GM23338 (cell line): ENCODE results near the gene CABS1. TPM values are rescaled to one million over a fixed set of nuclear protein-coding genes. Genes with fewer than 3 reads are reported as not detected.

ENCODE experiments used
- ATAC-seq: fragments of 200-7000 bp; cut with Tn5 transposase; 3 replicates; pipeline ENCODE4 v1.9.1; 2020
- DNase-seq: peaks from one replicate; pipeline ENCODE4 v3.0.0-alpha.2; 2015; ENCODE audit warnings: low spot score
- H2AFZ ChIP-seq: fragments of 200-600 bp; sonication (generic); 2 replicates; pipeline ENCODE4 v1.8.0; 2016; ENCODE audit warnings: antibody characterized with exemption, mild to moderate bottlenecking, moderate library complexity
- H3F3A ChIP-seq: fragments of 200-600 bp; sonication (generic); replicated peaks from 2 replicates; pipeline ENCODE4 v1.8.0; 2017; ENCODE audit warnings: antibody characterized with exemption, mixed run types, low read depth
- H3K27ac ChIP-seq: fragments of 200-600 bp; sonication (generic); 2 replicates; pipeline ENCODE4 v1.6.1; 2016; ENCODE audit warnings: low read depth
- H3K27me3 ChIP-seq: fragments of 200-600 bp; sonication (generic); 2 replicates; pipeline ENCODE4 v1.8.0; 2016; ENCODE audit warnings: mild to moderate bottlenecking, mixed run types, moderate library complexity; ENCODE audit not compliant: insufficient read depth
- H3K36me3 ChIP-seq: fragments of 200-600 bp; sonication (generic); 2 replicates; pipeline ENCODE4 v1.8.0; 2016; ENCODE audit warnings: mild to moderate bottlenecking; ENCODE audit not compliant: insufficient read depth
- H3K4me1 ChIP-seq: fragments of 200-600 bp; sonication (generic); 2 replicates; pipeline ENCODE4 v1.8.0; 2016; ENCODE audit warnings: mild to moderate bottlenecking, moderate library complexity; ENCODE audit not compliant: insufficient read depth
- H3K4me2 ChIP-seq: fragments of 200-600 bp; sonication (generic); 2 replicates; pipeline ENCODE4 v1.7.1; 2017; ENCODE audit warnings: mixed run types
- H3K4me3 ChIP-seq: fragments of 200-600 bp; sonication (generic); 2 replicates; pipeline ENCODE4 v1.6.1; 2016; ENCODE audit warnings: mixed run types
- H3K79me2 ChIP-seq: fragments of 200-600 bp; sonication (generic); replicated peaks from 2 replicates; pipeline ENCODE4 v1.8.0; 2017; ENCODE audit warnings: mild to moderate bottlenecking; ENCODE audit not compliant: insufficient read depth
- H3K9me2 ChIP-seq: fragments of 200-600 bp; sonication (generic); 2 replicates; pipeline ENCODE4 v1.8.0; 2017; ENCODE audit not compliant: insufficient read depth
- H4K20me1 ChIP-seq: fragments of 200-600 bp; sonication (generic); replicated peaks from 2 replicates; pipeline ENCODE4 v1.8.0; 2017; ENCODE audit warnings: mild to moderate bottlenecking; ENCODE audit not compliant: insufficient read depth
- H3K27ac Mint-ChIP-seq: 2 replicates; pipeline ENCODE4 v1.8.0; 2020; ENCODE audit warnings: inconsistent platforms, mild to moderate bottlenecking, moderate library complexity, mixed read lengths
- H3K27me3 Mint-ChIP-seq: 3 replicates; pipeline ENCODE4 v1.8.0; 2022; ENCODE audit warnings: low read depth, mild to moderate bottlenecking, moderate library complexity, mixed read lengths, inconsistent platforms; ENCODE audit not compliant: insufficient read depth, poor library complexity
- H3K36me3 Mint-ChIP-seq: 3 replicates; pipeline ENCODE4 v1.8.0; 2021; ENCODE audit warnings: low read depth, mild to moderate bottlenecking, inconsistent platforms, moderate library complexity, mixed read lengths
- H3K4me1 Mint-ChIP-seq: 3 replicates; pipeline ENCODE4 v1.8.0; 2020; ENCODE audit warnings: mild to moderate bottlenecking, inconsistent platforms, mixed read lengths
- H3K4me3 Mint-ChIP-seq: 3 replicates; pipeline ENCODE4 v1.8.0; 2021; ENCODE audit warnings: moderate library complexity, mild to moderate bottlenecking, inconsistent platforms, mixed read lengths
- H3K9me3 Mint-ChIP-seq: 3 replicates; pipeline ENCODE4 v1.8.0; 2020; ENCODE audit warnings: moderate library complexity, mild to moderate bottlenecking, inconsistent platforms, mixed read lengths
- CREB1 ChIP-seq: fragments of 250-450 bp; sonication (Bioruptor Pico); IDR thresholded peaks from 2 replicates; pipeline ENCODE4 v1.5.0; 2020; ENCODE audit warnings: low read depth, mild to moderate bottlenecking, moderate library complexity
- EZH2 ChIP-seq: fragments of 200-600 bp; sonication (generic); IDR thresholded peaks from one replicate; pipeline ENCODE4 v1.8.0; 2017; ENCODE audit warnings: antibody characterized with exemption, mild to moderate bottlenecking, low read depth; ENCODE audit not compliant: unreplicated experiment
- EZH2phosphoT487 ChIP-seq: fragments of 200-600 bp; sonication (generic); IDR thresholded peaks from one replicate; pipeline ENCODE4 v1.8.1; 2018; ENCODE audit warnings: antibody characterized with exemption; ENCODE audit not compliant: unreplicated experiment
- JUNB ChIP-seq: IDR thresholded peaks from one replicate; pipeline ENCODE4 v1.6.1; 2016; ENCODE audit warnings: antibody characterized with exemption; ENCODE audit not compliant: unreplicated experiment
- NANOG ChIP-seq: IDR thresholded peaks from 2 replicates; pipeline ENCODE4 v1.6.1; 2016; ENCODE audit warnings: antibody characterized with exemption, borderline replicate concordance
- POLR2AphosphoS5 ChIP-seq: IDR thresholded peaks from 2 replicates; pipeline ENCODE4 v1.6.1; 2016; ENCODE audit warnings: antibody characterized with exemption, low read depth
- REST ChIP-seq: IDR thresholded peaks from one replicate; pipeline ENCODE4 v1.6.1; 2018; ENCODE audit warnings: antibody characterized with exemption; ENCODE audit not compliant: unreplicated experiment
- STAT1 ChIP-seq: IDR thresholded peaks from one replicate; pipeline ENCODE4 v1.6.1; 2016; ENCODE audit warnings: antibody characterized with exemption; ENCODE audit not compliant: unreplicated experiment
- ZNF114 ChIP-seq: fragments of 250-450 bp; sonication (Bioruptor Pico); IDR thresholded peaks from 2 replicates; pipeline ENCODE4 v1.5.0; 2020; ENCODE audit warnings: mild to moderate bottlenecking, moderate library complexity
- ZNF331 ChIP-seq: fragments of 250-450 bp; sonication (Bioruptor Pico); IDR thresholded peaks from 2 replicates; pipeline ENCODE4 v1.5.0; 2020; ENCODE audit warnings: low read depth, mild to moderate bottlenecking, moderate library complexity
- polyA plus RNA-seq: library from polyadenylated mRNA; unstranded; fragments of >200 nt; fragmentation: Nextera tagmentation; extraction: Ambion mirVana; gene quantifications from 2 replicates; pipeline ENCODE4 v1.2.1, GENCODE V29; 2016
- total RNA-seq: library from RNA; depleted of rRNA; stranded (reverse); fragments of >200 nt; shearing (Covaris generic); gene quantifications from 2 replicates; pipeline ENCODE4 v1.2.3, GENCODE V29; 2014
- TF ChIP-seq, protein P1 (sequence below): fragments of 250-450 bp; sonication (Bioruptor Pico); IDR thresholded peaks from 2 replicates; pipeline ENCODE4 v1.5.0; 2020; ENCODE audit warnings: mild to moderate bottlenecking, moderate library complexity
- TF ChIP-seq, protein P2 (sequence below): IDR thresholded peaks from 2 replicates; pipeline ENCODE4 v1.6.1; 2016; ENCODE audit warnings: antibody characterized with exemption
- TF ChIP-seq, protein P3 (sequence below), 2 experiments: fragments of 200-600 bp in 1 of 2; sonication (generic) in 1 of 2; conservative IDR thresholded peaks; 2 replicates each; pipeline versions ENCODE4 v1.5.1 to v1.6.1; 2016 to 2017; ENCODE audit warnings: antibody characterized with exemption in 2 of 2, low read depth in 2 of 2, mild to moderate bottlenecking in 2 of 2, moderate library complexity in 1 of 2

Gene CABS1
- total and polyA plus RNA-seq, 2 experiments from 2014 or later: not detected

DNA sequence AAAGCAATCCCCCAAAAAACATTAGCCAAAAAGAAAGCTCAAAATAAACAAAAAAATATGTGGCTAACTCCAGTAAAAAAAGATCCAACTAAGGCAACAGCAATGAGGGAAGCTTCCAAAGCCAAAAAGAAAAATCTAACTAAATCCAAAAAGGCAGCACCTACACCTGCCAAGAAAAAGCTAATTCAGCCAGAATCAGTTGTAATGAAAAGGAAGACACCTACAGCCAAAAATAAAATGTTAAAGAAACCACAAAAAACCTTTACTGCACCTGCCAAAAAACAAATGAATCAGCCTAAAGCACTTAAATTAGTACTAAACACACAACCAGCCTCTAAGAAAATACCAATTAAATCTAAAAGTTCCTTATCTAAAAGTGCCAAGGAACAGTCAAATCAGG, 37.2 kb upstream of the CABS1 start:
- Mint-ChIP-seq H3K4me3 (no peak overlapping the region), H3K27me3 (peaks cover 1% of the 10 kb centered on the region), H3K4me1 (no peaks in the 10 kb centered on the region), H3K9me3 (no peaks in the 10 kb centered on the region), H3K27ac (no peak overlapping the region), H3K36me3 (no peaks in the 10 kb centered on the region)
- Histone ChIP-seq H2AFZ (no peak overlapping the region), H3K79me2 (no peaks in the 10 kb centered on the region), H3K36me3 (no peaks in the 10 kb centered on the region), H3K4me2 (no peak overlapping the region), H3K9me2 (no peaks in the 10 kb centered on the region), H3F3A (no peaks in the 10 kb centered on the region), H4K20me1 (no peaks in the 10 kb centered on the region), H3K4me1 (no peaks in the 10 kb centered on the region), H3K27ac (no peak overlapping the region), H3K4me3 (no peak overlapping the region), H3K27me3 (no peaks in the 10 kb centered on the region)
- ATAC-seq (no peak), DNase-seq (no peak)
- no peak for TF ChIP-seq REST
- TF ChIP-seq EZH2phosphoT487: no peak
- TF ChIP-seq ZNF114 (CRISPR knock-in tag): no peak
- TF ChIP-seq, protein P1, sequence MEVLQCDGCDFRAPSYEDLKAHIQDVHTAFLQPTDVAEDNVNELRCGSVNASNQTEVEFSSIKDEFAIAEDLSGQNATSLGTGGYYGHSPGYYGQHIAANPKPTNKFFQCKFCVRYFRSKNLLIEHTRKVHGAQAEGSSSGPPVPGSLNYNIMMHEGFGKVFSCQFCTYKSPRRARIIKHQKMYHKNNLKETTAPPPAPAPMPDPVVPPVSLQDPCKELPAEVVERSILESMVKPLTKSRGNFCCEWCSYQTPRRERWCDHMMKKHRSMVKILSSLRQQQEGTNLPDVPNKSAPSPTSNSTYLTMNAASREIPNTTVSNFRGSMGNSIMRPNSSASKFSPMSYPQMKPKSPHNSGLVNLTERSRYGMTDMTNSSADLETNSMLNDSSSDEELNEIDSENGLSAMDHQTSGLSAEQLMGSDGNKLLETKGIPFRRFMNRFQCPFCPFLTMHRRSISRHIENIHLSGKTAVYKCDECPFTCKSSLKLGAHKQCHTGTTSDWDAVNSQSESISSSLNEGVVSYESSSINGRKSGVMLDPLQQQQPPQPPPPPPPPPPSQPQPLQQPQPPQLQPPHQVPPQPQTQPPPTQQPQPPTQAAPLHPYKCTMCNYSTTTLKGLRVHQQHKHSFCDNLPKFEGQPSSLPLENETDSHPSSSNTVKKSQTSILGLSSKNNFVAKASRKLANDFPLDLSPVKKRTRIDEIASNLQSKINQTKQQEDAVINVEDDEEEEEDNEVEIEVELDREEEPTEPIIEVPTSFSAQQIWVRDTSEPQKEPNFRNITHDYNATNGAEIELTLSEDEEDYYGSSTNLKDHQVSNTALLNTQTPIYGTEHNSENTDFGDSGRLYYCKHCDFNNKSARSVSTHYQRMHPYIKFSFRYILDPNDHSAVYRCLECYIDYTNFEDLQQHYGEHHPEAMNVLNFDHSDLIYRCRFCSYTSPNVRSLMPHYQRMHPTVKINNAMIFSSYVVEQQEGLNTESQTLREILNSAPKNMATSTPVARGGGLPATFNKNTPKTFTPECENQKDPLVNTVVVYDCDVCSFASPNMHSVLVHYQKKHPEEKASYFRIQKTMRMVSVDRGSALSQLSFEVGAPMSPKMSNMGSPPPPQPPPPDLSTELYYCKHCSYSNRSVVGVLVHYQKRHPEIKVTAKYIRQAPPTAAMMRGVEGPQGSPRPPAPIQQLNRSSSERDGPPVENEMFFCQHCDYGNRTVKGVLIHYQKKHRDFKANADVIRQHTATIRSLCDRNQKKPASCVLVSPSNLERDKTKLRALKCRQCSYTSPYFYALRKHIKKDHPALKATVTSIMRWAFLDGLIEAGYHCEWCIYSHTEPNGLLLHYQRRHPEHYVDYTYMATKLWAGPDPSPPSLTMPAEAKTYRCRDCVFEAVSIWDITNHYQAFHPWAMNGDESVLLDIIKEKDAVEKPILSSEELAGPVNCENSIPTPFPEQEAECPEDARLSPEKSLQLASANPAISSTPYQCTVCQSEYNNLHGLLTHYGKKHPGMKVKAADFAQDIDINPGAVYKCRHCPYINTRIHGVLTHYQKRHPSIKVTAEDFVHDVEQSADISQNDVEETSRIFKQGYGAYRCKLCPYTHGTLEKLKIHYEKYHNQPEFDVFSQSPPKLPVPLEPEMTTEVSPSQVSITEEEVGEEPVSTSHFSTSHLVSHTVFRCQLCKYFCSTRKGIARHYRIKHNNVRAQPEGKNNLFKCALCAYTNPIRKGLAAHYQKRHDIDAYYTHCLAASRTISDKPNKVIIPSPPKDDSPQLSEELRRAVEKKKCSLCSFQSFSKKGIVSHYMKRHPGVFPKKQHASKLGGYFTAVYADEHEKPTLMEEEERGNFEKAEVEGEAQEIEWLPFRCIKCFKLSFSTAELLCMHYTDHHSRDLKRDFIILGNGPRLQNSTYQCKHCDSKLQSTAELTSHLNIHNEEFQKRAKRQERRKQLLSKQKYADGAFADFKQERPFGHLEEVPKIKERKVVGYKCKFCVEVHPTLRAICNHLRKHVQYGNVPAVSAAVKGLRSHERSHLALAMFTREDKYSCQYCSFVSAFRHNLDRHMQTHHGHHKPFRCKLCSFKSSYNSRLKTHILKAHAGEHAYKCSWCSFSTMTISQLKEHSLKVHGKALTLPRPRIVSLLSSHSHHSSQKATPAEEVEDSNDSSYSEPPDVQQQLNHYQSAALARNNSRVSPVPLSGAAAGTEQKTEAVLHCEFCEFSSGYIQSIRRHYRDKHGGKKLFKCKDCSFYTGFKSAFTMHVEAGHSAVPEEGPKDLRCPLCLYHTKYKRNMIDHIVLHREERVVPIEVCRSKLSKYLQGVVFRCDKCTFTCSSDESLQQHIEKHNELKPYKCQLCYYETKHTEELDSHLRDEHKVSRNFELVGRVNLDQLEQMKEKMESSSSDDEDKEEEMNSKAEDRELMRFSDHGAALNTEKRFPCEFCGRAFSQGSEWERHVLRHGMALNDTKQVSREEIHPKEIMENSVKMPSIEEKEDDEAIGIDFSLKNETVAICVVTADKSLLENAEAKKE: no peak
- TF ChIP-seq, protein P2, sequence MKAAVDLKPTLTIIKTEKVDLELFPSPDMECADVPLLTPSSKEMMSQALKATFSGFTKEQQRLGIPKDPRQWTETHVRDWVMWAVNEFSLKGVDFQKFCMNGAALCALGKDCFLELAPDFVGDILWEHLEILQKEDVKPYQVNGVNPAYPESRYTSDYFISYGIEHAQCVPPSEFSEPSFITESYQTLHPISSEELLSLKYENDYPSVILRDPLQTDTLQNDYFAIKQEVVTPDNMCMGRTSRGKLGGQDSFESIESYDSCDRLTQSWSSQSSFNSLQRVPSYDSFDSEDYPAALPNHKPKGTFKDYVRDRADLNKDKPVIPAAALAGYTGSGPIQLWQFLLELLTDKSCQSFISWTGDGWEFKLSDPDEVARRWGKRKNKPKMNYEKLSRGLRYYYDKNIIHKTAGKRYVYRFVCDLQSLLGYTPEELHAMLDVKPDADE: no peak
- TF ChIP-seq EZH2: no peak
- no peak for TF ChIP-seq POLR2AphosphoS5
- TF ChIP-seq ZNF331 (CRISPR knock-in tag): no peak
- TF ChIP-seq JUNB: no peak
- TF ChIP-seq, protein P3, sequence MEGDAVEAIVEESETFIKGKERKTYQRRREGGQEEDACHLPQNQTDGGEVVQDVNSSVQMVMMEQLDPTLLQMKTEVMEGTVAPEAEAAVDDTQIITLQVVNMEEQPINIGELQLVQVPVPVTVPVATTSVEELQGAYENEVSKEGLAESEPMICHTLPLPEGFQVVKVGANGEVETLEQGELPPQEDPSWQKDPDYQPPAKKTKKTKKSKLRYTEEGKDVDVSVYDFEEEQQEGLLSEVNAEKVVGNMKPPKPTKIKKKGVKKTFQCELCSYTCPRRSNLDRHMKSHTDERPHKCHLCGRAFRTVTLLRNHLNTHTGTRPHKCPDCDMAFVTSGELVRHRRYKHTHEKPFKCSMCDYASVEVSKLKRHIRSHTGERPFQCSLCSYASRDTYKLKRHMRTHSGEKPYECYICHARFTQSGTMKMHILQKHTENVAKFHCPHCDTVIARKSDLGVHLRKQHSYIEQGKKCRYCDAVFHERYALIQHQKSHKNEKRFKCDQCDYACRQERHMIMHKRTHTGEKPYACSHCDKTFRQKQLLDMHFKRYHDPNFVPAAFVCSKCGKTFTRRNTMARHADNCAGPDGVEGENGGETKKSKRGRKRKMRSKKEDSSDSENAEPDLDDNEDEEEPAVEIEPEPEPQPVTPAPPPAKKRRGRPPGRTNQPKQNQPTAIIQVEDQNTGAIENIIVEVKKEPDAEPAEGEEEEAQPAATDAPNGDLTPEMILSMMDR (conservative IDR thresholded peaks at IDR 0.05; ENCODE audit: low read depth in 2 of 2): no peak
- TF ChIP-seq NANOG: no peak
- TF ChIP-seq STAT1: no peak
- TF ChIP-seq CREB1: no peak
